Osteocyte (in vitro differentiated cells): ENCODE measurements around the gene S100A10. TPM values are rescaled to one million over a fixed set of nuclear protein-coding genes. Genes with fewer than 3 reads are reported as not detected.

Experiments used
- DNase-seq: peaks from one replicate; pipeline ENCODE4 v3.0.0; 2021; ENCODE audit warnings: mixed read lengths; ENCODE audit not compliant: unreplicated experiment; ENCODE audit errors: extremely low spot score
- H3K27ac Mint-ChIP-seq: one replicate; pipeline ENCODE4 v1.8.0; 2021; ENCODE audit warnings: mild to moderate bottlenecking, mixed read lengths; ENCODE audit not compliant: unreplicated experiment
- H3K27me3 Mint-ChIP-seq: one replicate; pipeline ENCODE4 v1.8.0; 2021; ENCODE audit warnings: mixed read lengths; ENCODE audit not compliant: unreplicated experiment
- H3K36me3 Mint-ChIP-seq: one replicate; pipeline ENCODE4 v1.8.0; 2021; ENCODE audit warnings: mixed read lengths; ENCODE audit not compliant: unreplicated experiment
- H3K4me1 Mint-ChIP-seq: one replicate; pipeline ENCODE4 v1.8.0; 2021; ENCODE audit warnings: mixed read lengths; ENCODE audit not compliant: unreplicated experiment
- H3K4me3 Mint-ChIP-seq: one replicate; pipeline ENCODE4 v1.8.0; 2021; ENCODE audit warnings: mild to moderate bottlenecking, moderate library complexity, mixed read lengths; ENCODE audit not compliant: unreplicated experiment
- H3K9me3 Mint-ChIP-seq: one replicate; pipeline ENCODE4 v1.8.0; 2021; ENCODE audit warnings: mixed read lengths; ENCODE audit not compliant: unreplicated experiment
- CTCF ChIP-seq: fragments of 200-600 bp; sonication (generic); IDR thresholded peaks from 2 replicates; pipeline ENCODE4 v1.5.0; 2021; ENCODE audit warnings: antibody characterized with exemption, mild to moderate bottlenecking, moderate library complexity
- total RNA-seq: library from RNA; stranded (reverse); gene quantifications from 2 replicates; pipeline ENCODE4 v1.2.1, GENCODE V29; 2021

The S100A10 gene
- total RNA-seq, 1 donor from 2014 or later = 234 TPM

GRCh38 chr1:151968791-151969399 lies 24.8 kb downstream of the S100A10 start:
- no peak for DNase-seq
- Mint-ChIP-seq H3K27ac (no peak overlapping the region), H3K4me1 (peaks cover 26% of the 10 kb centered on the region), H3K27me3 (no peaks in the 10 kb centered on the region), H3K9me3 (no peaks in the 10 kb centered on the region), H3K4me3 (no peak overlapping the region), H3K36me3 (no peaks in the 10 kb centered on the region)
- TF ChIP-seq CTCF = no peak

- no peak for DNase-seq
- no peak overlapping the region for H3K27ac Mint-ChIP-seq
Observed at GRCh38 chr1:151968058-151968457, 25.6 kb downstream of the S100A10 start.

GRCh38 chr1:151967091-151967490 lies 26.6 kb downstream of the S100A10 start:
- no peak overlapping the region for H3K4me3 Mint-ChIP-seq
- no peaks in the 10 kb centered on the region for H3K9me3 Mint-ChIP-seq
- no peak for TF ChIP-seq CTCF
- no peaks in the 10 kb centered on the region for H3K27me3 Mint-ChIP-seq
- H3K36me3 Mint-ChIP-seq = no peaks in the 10 kb centered on the region
- no peak overlapping the region for H3K27ac Mint-ChIP-seq
- no peak for DNase-seq
- peaks cover 15% of the 10 kb centered on the region for H3K4me1 Mint-ChIP-seq

More at GRCh38 chr1:151968058-151968457, 25.6 kb downstream of the S100A10 start:
- Mint-ChIP-seq H3K9me3 (no peaks in the 10 kb centered on the region), H3K27me3 (no peaks in the 10 kb centered on the region), H3K4me1 (peaks cover 23% of the 10 kb centered on the region), H3K36me3 (no peaks in the 10 kb centered on the region), H3K4me3 (no peak overlapping the region)
- TF ChIP-seq CTCF = peak; percentile 82

- no peak for TF ChIP-seq CTCF
- Mint-ChIP-seq H3K36me3 (no peaks in the 10 kb centered on the region), H3K4me3 (no peak overlapping the region), H3K9me3 (no peaks in the 10 kb centered on the region), H3K27me3 (no peaks in the 10 kb centered on the region), H3K4me1 (peaks cover 15% of the 10 kb centered on the region), H3K27ac (no peak overlapping the region)
- DNase-seq = no peak
Observed at GRCh38 chr1:151966061-151966460, 27.6 kb downstream of the S100A10 start.

GRCh38 chr1:151964510-151964909 lies 29.1 kb downstream of the S100A10 start:
- Mint-ChIP-seq H3K4me3 (no peak overlapping the region), H3K36me3 (no peaks in the 10 kb centered on the region), H3K27ac (no peak overlapping the region), H3K27me3 (no peaks in the 10 kb centered on the region), H3K9me3 (no peaks in the 10 kb centered on the region), H3K4me1 (peaks cover 9% of the 10 kb centered on the region)
- TF ChIP-seq CTCF = no peak
- no peak for DNase-seq
